Right lung (tissue), 5 donors: Measurements from ENCODE around the gene KCNMA1. TPM values are rescaled to one million over a fixed set of nuclear protein-coding genes. Genes with fewer than 3 reads are reported as not detected.
A peak's percentile ranks its signal among the peaks of the same experiment; 100 is the strongest.

Experiments
- DNase-seq, 2 donors: peaks; one replicate each; pipeline ENCODE4 v3.0.0-alpha.2; 2013
- polyA plus RNA-seq, 5 donors: library from polyadenylated mRNA; unstranded; fragments of 120-200 nt; gene quantifications; one replicate each; pipeline versions ENCODE4 v1.2.1 to v1.2.3, GENCODE V29; 2013; ENCODE audit warnings: inconsistent platforms in 1 of 5, low replicate concordance in 1 of 5; ENCODE audit not compliant: insufficient read length in 5 of 5, insufficient read depth in 1 of 5

The KCNMA1 gene
- polyA plus RNA-seq, 5 donors: 3.8 to 4.6 (median 4.2) TPM

DNA sequence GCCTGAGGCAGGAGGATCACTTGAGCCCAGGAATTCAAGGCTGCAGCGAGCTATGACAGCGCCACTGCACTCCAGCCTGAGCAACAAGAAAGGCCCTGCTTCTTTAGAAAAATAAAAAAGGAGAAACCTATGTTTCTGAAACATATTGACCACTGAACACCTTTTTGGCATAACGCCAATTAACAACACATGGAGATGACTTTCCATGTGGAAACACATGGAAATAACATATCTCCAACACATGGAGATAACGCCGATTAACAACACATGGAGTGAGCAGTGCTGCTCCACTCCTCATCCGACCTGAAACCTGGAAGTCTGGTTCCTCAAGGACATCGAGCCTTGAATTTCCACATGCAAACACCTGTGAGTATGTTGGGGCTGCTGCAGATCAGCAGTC, 126.9 kb downstream of the KCNMA1 start:
- no peak for DNase-seq

DNA sequence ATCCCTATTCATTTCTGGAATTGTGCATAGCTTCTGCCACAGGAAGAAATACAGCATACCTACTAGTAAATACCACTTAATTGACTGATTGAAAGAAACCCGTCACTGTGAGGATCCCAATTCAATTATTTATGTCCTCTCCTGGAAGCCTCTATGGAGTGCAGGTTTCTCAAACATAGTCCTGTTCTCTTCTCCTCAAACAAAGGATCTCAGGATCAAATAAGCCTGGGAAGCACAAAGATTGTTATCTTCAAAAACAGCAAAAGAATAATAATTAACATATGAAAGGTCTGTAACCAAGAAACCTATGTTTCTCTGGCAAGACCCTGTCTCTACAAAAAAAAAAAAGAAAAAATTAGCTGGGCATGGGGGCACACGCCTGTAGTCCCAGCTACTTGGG, 127.3 kb downstream of the KCNMA1 start:
- no peak for DNase-seq

DNA sequence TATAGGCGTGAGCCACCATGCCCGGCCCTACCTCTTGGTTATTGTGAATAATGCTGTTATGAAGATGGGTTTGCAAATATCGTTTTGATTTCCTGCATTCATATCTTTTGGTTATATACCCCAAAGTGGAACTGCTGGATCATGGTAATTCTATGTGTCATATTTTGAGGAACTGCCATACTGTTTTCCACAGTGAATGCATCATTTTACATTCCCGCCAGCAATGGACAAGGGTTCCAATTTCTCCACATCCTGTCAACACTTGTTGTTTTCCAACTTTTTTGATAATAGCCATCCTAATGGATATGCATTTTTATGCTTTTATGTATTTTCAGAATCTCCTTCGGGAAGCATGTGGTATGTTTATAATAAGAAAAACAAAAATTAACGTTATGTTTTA, 128.2 kb downstream of the KCNMA1 start:
- no peak for DNase-seq

DNA sequence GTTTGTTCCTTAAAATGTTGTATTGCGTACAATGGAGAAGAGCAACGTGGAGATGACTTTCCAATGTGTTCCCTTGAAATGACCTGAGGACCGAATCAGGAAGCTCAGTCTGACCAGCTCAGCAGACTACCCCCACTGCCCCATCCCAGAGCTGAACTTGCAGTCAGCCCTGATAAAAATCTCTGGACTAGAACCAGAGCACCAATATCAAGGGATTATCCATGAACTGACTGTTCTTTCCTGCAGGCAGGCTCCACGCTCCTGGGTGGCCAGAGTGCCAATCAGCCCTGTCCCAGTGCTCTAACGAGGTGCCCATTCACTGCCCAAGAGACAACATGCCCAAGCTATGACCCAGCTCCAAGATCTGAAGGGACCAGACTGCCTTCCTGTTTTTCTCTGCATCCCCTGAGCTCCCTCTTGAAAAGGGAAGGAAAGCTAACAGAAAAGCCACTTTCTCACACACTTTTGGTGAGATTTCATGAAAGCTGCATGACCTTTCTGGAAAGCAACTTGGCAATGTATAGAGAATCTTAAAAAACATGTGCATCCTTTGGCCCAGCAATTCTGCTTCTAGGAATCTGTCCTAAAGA, 130.2 kb downstream of the KCNMA1 start:
- no peak for DNase-seq

DNA sequence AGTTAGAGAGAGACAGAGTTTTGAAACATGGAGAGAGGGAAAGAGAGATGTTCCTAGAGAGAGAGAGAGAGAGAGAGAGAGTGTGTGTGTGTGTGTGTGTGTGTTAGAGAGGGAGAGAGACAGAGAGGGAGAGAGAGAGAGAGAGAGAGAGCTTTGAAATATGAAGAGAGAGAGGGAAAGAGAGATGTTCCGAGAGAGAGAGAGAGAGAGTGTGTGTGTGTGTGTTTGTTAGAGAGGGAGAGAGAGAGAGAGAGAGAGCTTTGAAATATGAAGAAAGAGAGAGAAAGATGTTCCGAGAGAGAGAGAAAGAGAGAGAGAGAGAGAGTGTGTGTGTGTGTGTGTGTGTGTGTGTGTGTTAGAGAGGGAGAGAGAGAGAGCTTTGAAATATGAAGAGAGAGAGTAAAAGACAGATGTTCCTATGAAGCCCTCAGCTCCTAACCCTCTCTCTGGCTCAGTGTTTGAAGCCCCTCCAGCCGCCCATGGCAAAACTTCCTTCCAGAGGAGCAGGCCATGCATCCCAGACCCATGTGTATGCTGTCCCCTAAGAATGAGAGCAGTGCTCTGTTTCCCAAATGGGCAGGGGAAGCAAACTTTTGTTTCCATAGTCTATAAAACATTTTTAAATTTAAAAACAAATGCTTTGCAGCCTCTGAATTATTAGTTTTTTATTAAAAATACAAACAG, 130.9 kb downstream of the KCNMA1 start:
- DNase-seq: no peak

DNA sequence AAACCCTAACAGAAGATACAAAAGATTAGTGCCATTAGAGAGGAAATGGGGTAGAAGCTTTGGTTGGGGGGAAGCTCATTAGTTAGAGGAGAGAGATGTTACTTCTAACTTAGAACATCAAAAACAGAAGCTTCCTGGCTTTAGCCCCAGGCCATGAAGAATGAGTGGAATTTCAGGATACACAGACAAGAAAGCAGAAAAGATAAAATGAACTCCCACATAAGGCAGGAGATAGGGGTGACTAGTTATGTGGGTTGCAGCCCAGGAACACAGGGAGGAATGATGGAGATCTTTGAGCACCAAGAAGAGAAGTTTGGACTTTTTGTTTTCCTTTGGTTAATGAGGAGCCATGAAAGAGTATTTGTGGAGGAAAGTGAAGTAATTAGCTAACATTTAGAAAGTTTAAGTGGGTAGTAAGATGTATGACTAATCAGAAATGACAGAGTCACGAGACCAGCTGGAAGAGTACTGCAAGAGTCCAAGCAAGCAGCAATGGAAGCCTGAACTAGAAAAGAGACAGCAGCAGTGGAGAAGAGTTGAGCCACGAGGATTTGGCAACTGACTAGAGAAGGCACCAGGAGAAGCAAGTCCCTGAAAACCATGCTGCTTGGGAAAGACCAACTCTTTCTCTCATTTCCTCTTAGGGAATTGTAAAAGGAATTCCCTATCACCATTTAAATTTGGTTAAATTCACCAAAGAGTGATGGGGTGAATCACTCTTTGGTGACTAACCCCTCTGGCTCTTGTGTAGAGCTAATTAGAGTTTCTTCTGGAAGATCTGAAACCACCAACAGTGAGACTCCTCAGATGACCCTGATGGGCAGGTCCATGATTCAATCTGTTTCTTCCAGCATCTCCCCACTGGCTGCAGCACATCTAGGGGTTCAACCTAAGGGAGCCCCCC, 131.9 kb downstream of the KCNMA1 start:
- no peak for DNase-seq

DNA sequence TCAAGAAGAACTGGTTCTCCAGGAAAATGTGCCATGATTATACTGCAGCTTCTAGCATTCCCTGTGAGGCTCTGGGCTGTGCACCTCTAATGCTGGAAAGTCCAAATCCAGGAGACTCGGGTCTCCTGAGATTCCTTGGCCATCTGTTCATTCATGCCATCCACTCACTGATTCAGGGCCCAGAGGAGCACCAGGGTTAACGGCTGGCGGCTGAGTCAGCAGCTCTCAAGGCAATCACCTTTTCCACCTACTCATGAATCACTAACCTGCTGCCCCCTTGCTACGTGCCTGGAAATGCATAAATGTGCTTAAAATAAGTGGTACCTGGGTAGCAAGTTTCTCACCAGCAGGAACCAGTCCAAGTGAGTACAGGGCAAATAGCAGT, 132.7 kb downstream of the KCNMA1 start:
- DNase-seq: no peak

DNA sequence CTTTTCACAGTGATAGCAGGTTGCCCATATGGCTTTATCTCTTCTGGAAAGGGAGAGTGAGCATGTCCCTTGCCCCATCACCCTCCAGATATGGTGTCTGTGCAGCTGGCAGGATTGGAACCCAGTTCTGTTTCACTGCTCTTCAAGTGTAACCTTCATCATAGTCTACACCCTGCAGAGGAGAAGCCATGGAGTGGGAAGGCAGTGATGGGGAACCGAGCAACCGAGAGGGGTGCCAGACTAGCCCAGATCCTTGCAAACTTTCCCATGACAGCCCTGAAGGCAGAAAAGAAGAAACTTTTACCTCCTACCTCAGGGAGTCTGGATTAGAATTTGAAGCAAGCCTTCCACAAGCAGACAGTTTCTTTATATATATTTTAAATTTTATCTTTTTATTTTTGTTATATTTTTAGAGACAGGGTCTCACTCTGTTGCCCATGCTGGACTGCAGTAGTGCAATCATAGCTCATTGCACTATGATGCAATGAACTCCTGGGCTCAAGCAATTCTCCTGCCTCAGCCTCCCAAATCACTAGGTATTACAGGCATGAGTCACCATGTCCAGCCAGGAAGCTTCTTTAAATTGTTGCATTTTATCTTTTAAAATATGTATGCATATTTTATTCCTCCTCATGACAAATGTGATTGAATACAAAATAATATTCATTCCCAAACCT, 133.3 kb downstream of the KCNMA1 start:
- DNase-seq: no peak

DNA sequence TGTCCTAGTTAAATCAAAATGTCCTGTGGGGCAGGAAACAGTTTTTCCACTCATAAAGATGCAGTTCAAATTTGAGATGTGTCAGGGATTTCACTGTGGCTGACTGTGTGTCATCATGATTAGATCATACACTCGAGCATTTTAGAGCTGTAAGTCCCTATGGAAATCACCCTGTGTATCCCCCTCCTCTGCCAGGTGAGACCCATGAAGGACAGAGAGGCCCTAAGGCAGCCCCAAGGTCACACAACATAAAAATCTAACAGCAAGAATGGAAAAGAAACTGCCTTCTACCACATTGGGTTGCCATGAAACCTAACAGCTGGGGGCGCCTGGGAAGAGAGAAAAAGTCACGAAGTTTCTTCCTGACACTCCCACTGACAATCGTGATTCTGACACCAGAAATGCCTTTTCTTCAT, 135.8 kb downstream of the KCNMA1 start:
- no peak for DNase-seq

DNA sequence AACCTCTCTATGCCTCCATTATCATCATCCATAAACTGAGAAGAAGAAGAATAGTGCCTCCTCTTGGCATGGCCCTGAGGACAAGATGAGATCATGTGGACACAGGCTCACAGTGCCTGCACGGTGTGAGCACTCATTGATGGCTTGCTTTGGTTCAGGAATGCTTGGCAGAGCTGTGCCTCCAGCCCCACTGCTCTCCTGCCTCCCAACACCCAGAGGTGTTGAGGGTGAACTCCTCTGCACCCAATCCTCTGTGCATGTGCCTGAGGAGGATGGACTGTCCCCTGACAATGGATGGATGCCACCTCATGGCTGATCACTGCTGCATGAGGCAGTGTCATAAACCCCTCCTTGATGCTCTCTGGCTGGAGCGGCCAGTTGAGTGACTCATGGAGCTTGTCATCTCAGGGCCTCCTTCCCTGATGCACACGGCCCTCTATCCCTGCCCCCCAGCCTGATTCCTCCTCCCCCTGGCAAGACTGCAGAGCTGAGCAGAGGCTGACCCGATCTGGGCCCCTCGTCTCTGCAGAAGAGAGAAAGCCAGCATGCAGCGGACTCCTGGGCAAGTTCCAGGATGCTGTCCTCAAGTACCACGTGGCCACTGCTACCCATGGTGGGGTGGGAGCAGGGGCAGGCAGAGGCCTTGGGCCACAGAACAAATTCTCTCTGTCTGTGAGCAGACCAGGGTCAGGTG, 136.3 kb downstream of the KCNMA1 start:
- peak in 1 of 2 donors; percentile 19 for DNase-seq

DNA sequence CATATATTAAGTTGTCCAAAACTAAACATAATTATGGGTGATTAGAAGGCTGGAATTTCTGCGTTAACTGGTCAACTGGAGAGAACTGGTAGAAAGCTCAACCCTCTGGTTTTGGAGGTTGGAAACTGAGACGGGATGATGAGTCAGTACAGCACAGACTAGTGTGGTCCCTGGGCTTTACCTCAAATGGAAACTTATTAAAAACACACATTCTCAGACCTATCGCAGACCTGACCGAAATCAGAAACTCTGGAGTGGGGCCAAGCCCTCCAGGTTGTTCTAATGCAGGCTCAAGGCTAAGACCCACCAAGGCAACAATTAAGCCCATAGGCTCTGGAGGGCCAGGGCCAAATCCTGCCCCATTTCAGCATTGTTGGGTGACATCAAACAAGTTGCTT, 136.9 kb downstream of the KCNMA1 start:
- no peak for DNase-seq

DNA sequence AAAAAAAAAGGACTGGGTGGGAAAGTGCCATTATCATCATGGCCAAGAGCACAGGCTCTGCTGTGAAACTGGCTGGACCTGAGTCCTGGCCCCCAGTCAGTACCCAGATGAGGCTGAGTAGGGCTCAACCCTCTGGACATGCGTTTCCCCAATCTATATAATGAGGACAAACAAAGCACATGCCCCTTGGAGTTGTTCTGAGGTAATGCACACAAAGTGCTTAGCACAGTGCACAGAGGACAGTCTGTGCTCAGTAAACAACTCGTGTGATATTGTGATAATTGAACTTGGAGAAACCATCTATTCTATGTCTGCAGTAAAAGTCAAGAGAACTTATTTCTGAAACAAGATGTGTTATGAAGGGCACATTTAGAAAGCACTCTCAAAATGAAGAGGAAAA, 138.8 kb downstream of the KCNMA1 start:
- no peak for DNase-seq

DNA sequence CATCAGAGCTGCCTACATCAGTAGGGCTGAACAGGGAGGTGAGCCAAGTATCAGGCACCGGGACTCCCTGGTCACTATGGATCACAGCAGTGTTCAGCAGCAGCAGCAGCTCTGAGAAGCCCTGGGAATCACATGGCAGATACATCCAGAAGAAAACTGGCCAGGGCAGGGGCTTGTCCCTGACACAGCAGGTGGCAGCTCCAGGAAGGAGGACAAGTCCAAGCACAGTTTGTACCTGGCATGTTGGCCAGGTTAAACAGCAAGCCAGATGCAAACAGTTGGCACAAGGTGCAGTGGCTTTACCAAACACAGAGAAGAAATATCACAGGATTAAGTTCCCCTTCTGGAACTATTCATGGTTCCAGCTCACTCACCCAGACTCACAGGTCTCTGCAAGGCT, 139.4 kb downstream of the KCNMA1 start:
- DNase-seq: no peak

DNA sequence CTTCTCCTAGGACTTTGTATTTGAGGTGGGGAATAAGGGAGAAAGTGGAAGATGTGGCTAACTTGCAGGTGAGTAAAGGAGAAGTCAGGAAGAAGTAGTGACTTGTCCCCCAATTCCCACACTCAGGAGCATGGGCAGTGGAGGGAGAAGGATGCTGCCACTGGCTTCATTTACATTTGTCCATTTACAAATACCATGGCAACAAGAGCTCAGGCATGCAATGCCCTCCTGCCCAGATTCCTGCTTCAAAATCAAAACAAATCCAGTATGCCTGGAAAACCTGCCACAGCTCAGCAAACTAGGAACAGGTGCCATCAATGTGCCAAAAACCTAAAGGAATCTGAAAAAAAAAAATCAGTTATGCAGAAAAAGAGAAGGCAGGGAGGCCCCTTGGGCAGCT, 139.9 kb downstream of the KCNMA1 start:
- DNase-seq: no peak

DNA sequence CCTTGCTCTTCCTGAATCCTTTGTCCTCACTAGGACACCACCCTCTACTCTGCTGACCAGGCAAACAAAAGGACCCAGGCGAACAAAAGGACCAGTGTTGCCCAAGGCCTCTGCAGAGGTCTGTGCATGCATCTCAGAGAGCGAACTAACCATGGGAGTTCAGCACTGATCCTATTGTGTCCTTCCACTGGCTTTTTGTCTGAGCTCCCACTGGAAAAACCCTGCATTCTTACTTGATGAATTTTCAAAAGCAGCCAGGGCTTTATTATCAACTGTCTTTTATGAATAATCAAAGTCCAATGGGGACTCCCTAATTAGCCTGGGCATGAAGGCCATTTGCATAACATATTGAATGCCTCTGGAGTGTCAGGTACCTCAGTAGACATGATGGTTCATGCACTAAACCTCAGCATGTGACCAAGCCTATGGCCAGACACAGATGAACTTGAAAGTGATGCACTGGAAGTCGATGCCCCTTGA, 140.6 kb downstream of the KCNMA1 start:
- no peak for DNase-seq

DNA sequence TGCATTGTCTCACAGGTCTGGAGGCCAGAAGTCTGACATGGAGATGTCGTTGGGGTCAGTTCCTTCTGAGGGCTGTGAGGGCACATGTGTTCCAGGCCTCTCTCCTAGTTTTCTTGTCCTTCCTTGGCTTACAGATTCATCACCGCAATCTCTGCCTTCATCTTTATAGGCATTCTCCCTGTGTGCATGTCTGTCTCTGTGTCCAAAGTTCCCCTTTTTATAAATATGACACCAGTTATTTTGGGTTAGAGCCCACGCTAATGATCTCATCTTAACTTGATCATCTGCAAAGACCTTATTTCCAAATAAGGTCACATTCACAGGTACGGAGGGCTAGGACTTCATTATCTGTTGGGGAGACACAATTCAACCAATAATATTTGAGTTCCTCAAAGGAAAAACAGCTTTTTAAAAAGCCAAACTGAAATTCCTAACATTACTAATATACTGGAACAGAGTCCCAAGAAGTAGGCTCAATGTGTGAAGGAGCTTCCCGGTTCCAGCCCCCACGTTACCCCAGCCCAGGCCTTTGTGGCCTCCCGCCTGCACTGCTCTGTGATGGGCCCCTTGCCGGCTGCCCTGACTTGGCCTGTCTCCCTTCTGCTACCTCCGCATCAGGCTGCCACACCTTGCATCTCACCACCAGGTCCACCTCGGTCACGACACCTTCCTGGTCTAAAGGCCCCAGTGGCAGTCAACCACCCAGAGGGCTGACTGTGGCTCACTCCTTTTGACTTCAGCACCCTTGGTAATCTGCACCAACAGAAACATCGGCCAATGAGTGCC, 142.7 kb downstream of the KCNMA1 start:
- DNase-seq: no peak

DNA sequence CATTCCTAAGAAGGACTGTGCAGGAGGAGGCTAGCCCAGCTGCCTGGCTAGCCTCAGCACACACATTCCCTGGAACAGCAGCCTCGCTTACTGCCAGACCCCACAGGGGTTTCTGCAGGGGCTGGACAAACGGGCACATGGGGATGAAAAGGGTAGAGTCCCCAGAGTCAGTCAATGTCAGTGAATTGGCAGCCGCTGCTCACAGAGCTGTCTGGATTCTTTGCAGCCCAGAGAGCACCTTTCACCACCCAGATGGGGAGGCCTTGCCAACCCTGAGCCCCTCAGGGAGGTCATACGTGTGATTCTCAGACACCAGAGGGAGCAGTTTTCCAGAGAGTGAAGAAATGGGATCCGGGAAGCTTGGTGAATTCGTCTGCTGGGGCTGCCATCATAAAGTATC, 143.3 kb downstream of the KCNMA1 start:
- no peak for DNase-seq

DNA sequence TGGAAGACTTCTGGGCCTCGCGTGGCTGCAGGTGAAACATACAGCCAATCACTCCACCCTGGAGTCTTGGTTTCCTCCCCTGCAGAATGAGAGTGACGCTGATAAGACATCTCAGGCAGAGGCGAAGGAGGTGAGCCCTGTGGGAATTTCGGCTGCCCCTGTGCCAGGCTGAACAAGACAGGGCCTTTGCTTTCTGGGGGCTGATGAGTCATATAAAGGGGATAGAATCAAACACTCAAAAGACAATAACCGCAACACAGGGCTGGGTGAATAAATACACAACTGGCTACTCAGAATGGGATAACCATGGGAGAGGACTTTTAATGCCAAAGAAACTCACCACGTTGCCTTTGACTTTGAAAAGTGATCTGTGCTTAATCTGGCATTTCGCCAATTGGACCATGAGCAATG, 143.8 kb downstream of the KCNMA1 start:
- DNase-seq: no peak

DNA sequence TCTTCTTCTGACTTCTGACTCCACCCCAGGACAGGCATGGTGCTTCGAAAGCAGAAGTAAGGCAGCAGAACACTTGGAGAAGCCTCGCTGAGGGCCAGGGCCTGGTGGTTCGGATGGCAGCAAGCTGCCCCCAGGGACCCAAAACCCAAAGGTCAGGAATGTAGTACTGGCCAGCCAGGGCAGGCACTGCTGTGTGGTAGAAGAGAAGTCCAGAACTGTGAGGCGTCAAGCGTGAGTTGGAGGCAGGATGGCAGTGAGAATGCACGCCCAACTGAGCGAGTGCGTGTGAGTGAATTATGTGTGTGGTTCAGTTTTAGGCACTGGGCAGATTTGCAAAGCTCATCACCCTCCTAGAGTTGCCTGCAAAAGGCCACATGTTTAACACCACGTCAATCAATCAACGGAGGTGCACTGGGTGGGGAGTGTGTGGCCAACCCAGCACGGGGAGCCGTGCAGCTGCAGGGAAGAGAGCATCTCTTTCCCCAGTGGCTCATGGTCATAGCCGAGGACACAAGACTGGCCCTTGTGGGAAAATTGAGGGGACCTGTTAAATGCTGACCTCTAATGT, 144.3 kb downstream of the KCNMA1 start:
- DNase-seq: no peak

DNA sequence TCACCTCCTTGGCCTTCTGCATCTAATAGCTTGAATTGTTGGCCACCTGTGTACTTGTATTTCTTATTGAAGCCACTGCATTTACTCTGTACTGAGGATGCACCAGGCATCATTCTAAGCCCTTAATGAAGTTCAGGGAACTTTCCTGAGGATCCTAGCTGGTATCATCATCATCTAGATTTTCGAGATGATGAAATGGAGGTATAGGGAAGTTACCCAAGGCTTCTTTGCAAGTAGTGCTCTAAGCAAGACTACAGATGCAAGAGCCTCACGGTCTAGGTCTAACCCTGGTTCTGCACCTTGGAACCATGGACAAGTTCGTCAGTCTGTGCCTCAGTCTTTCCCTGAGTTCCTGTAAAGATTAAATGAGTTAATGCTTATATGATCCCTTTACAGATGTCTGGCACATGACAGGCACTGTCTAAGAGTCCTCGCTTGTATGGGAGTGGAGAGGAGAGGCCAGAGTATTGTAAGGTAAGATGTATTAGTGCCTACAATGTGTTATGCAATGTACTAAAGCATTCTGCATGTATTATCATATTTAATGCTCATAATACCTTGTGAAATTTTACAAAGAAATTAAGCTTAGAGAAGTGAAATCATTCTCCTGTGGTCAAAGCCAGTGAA, 145.1 kb downstream of the KCNMA1 start:
- no peak for DNase-seq
